MCF 10A (cell line): ENCODE results near the gene OR6T1. TPM values are rescaled to one million over a fixed set of nuclear protein-coding genes. Genes with fewer than 3 reads are reported as not detected.
A peak's percentile ranks its signal among the peaks of the same experiment; 100 is the strongest.

Experiments used
- BruUV-seq: library from RNA; stranded (reverse); fragments of 400-500 nt; replicated peaks from 2 replicates; lab custom pipeline; 2021; lab: Mats Ljungman, UMichigan
- CTCF ChIA-PET: fragments of 300-600 bp; sonication (Branson Sonifier 250); formaldehyde crosslinking; extraction: SDS; loops from one replicate; lab custom pipeline; 2021; ENCODE audit warnings: antibody characterized with exemption, inconsistent platforms; lab: Yijun Ruan, JAX
- POLR2A ChIA-PET: fragments of 300-600, 350-650 bp; sonication (Branson Sonifier 250); formaldehyde crosslinking; extraction: SDS; loops from one replicate; lab custom pipeline; 2020; ENCODE audit warnings: antibody characterized with exemption, inconsistent platforms; lab: Yijun Ruan, JAX
- DNase-seq: peaks from one replicate; pipeline ENCODE4 v3.0.0-alpha.2; 2018; ENCODE audit not compliant: unreplicated experiment
- H3K27ac Mint-ChIP-seq: one replicate; pipeline ENCODE4 v1.8.0; 2022; ENCODE audit warnings: mild to moderate bottlenecking, low read depth, mixed read lengths; ENCODE audit not compliant: unreplicated experiment
- H3K27me3 Mint-ChIP-seq: one replicate; pipeline ENCODE4 v1.8.0; 2022; ENCODE audit warnings: mixed read lengths; ENCODE audit not compliant: insufficient read depth, unreplicated experiment
- H3K36me3 Mint-ChIP-seq: one replicate; pipeline ENCODE4 v1.8.0; 2022; ENCODE audit warnings: mild to moderate bottlenecking, moderate library complexity, mixed read lengths; ENCODE audit not compliant: insufficient read depth, unreplicated experiment
- H3K4me1 Mint-ChIP-seq: one replicate; pipeline ENCODE4 v1.8.0; 2022; ENCODE audit warnings: mixed read lengths; ENCODE audit not compliant: insufficient read depth, unreplicated experiment
- H3K4me3 Mint-ChIP-seq: one replicate; pipeline ENCODE4 v1.8.0; 2022; ENCODE audit warnings: mild to moderate bottlenecking, moderate library complexity, mixed read lengths; ENCODE audit not compliant: unreplicated experiment
- H3K9me3 Mint-ChIP-seq: one replicate; pipeline ENCODE4 v1.8.0; 2022; ENCODE audit warnings: mixed read lengths; ENCODE audit not compliant: unreplicated experiment
- intact Hi-C: fragments of 100-400 bp; cut with micrococcal nuclease; formaldehyde crosslinking; loops from 2 replicates; pipeline ENCODE4 v1.14.1; 2022
- total RNA-seq: library from RNA; stranded (reverse); gene quantifications from 2 replicates; pipeline ENCODE4 v1.2.3, GENCODE V29; 2022
- TF ChIP-seq, protein P1 (sequence below): fragments of 200-600 bp; IDR thresholded peaks from one replicate; pipeline ENCODE4 v1.8.0; 2022; ENCODE audit warnings: antibody characterized with exemption, mild to moderate bottlenecking; ENCODE audit not compliant: unreplicated experiment

The OR6T1 gene
- total RNA-seq, 1 experiment from 2014 or later: not detected

DNA sequence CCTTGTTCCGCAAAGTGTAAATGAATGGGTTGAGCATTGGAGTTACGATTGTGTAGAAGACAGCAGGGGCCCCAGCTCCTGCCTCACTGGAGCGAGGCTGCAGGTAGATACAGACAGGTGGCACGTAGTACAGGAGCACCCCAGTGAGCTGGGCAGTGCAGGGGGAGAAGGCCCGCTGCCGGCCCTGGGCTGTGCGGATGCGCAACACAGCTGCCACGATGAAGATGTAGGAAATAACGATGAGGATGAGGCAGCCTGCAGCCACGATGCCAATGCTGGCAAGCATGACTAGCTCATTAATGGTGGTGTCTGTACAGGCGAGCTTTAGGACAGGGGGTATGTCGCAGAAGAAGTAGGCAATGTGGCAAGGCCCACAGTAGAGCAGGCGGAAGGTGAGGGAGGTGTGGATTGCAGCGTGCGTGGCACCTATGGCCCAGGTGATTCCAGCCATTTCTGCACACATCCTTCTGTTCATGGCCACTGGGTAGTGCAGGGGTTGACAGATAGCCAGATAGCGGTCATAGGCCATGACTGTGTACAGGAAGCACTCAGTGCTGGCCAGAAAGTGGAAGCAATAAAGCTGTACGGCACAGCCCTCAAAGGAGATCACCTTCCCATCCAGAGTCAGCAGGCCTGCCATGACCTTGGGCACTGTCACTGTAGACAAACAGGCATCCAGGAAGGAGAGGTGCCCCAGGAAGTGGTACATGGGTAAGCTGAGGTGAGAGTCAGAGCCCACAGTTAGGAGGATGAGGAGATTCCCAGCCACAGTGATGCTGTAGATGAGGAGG is 33.3 kb upstream of the OR6T1 start:
- Mint-ChIP-seq H3K36me3 (peaks cover 6% of the 10 kb centered on the region), H3K4me3 (no peak overlapping the region), H3K4me1 (peaks cover 45% of the 10 kb centered on the region), H3K27ac (peak overlapping the region; percentile 89), H3K9me3 (peaks cover 3% of the 10 kb centered on the region), H3K27me3 (no peaks in the 10 kb centered on the region)
- TF ChIP-seq, protein P1, sequence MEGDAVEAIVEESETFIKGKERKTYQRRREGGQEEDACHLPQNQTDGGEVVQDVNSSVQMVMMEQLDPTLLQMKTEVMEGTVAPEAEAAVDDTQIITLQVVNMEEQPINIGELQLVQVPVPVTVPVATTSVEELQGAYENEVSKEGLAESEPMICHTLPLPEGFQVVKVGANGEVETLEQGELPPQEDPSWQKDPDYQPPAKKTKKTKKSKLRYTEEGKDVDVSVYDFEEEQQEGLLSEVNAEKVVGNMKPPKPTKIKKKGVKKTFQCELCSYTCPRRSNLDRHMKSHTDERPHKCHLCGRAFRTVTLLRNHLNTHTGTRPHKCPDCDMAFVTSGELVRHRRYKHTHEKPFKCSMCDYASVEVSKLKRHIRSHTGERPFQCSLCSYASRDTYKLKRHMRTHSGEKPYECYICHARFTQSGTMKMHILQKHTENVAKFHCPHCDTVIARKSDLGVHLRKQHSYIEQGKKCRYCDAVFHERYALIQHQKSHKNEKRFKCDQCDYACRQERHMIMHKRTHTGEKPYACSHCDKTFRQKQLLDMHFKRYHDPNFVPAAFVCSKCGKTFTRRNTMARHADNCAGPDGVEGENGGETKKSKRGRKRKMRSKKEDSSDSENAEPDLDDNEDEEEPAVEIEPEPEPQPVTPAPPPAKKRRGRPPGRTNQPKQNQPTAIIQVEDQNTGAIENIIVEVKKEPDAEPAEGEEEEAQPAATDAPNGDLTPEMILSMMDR: no peak
- CTCF ChIA-PET: interaction anchor here (0.6 kb wide), 1 partner anchor 216 kb away, joined by 3 read pairs; no protein-coding TSS in a partner anchor
- intact Hi-C loops: no loop called here
- POLR2A ChIA-PET: no interaction called here
- BruUV-seq: no TSS peak
- no peak for DNase-seq

DNA sequence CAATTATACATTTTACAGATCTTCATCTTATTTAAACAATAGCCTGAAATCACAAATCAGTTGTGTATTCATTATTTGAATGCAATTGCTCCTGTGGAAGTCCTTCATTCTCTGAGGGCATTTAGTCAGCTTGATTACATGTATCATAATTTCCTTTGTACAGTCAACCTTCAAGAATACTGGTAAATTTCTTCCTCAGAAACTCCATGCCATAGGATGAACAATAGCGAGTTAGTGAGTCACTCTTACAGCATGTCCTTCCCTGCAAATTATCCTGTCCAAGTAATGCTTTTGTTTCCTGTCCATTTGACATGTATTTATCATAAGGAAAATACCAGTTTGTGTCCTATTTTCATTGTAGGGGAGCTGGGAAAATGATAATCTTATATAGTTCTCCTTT is 30.2 kb upstream of the OR6T1 start:
- TF ChIP-seq, protein P1: no peak
- Mint-ChIP-seq H3K4me3 (no peak overlapping the region), H3K4me1 (peaks cover 45% of the 10 kb centered on the region), H3K9me3 (no peaks in the 10 kb centered on the region), H3K27me3 (no peaks in the 10 kb centered on the region), H3K27ac (peak overlapping the region; percentile 77), H3K36me3 (peaks cover 6% of the 10 kb centered on the region)
- DNase-seq: peak; percentile 89
- BruUV-seq: no TSS peak
- POLR2A ChIA-PET: interaction anchor here (0.6 to 1.6 kb wide), 3 partner anchors 10 to 734 kb away, joined by 3 to 5 read pairs (median 3); no protein-coding TSS in a partner anchor
- intact Hi-C loops: loop anchor here (5.0 kb wide), 1 partner anchor 232 kb away; the partner anchor contains the start of gene ZNF202
- CTCF ChIA-PET: interaction anchor here (0.5 kb wide), 1 partner anchor 264 kb away, joined by 4 read pairs; no protein-coding TSS in a partner anchor

DNA sequence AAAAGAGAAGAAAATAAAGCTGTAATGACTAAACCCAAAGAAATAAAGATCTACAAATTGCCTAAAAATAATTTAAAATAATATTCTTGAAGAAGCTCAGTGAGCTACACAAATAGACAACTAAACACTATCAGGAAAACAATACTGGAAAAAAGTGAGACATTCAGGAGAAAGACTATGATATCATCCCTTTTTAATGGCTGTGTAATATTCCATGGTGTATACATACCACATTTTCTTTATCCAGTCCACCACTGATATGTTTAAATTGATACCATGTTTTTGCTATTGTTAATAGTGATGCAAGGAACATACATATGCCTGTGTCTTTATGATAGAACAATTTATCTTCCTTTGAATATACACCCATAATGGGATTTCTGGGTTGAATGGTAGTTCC is 13.1 kb upstream of the OR6T1 start:
- H3K4me3 Mint-ChIP-seq: no peak overlapping the region
- no TSS peak for BruUV-seq
- no peak overlapping the region for H3K27ac Mint-ChIP-seq
- no peaks in the 10 kb centered on the region for H3K36me3 Mint-ChIP-seq
- H3K27me3 Mint-ChIP-seq: no peaks in the 10 kb centered on the region
- TF ChIP-seq, protein P1: no peak
- POLR2A ChIA-PET: no interaction called here
- intact Hi-C loops: no loop called here
- peaks cover 6% of the 10 kb centered on the region for H3K4me1 Mint-ChIP-seq
- DNase-seq: no peak
- CTCF ChIA-PET: interaction anchor here (0.7 to 0.8 kb wide), 2 partner anchors 13 to 846 kb away, joined by 3 to 4 read pairs; partner anchors contain the start of gene OR6T1
- peaks cover 11% of the 10 kb centered on the region for H3K9me3 Mint-ChIP-seq

DNA sequence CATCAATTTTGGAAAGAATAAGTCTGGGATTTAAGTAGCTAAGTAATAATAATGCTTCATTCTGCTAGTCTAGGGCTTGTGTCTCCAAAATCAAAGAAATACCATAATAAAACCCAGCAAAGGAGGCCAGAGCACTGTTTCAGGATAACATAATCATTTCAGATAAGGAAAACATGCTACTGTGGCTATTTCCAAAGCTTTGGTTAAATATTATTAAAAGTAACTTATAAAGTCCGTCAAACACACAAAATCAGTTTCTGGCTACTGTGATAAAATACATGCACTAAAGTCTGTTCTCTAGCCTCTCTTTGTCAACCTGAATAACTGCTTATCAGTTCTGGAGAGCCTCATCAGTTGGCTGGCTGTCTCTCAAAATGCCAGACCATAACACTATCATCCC is 1.5 kb upstream of the OR6T1 start:
- DNase-seq: no peak
- H3K4me1 Mint-ChIP-seq: no peaks in the 10 kb centered on the region
- H3K4me3 Mint-ChIP-seq: no peak overlapping the region
- no peaks in the 10 kb centered on the region for H3K36me3 Mint-ChIP-seq
- no TSS peak for BruUV-seq
- ChIA-PET POLR2A (interaction anchor here (1.1 kb wide), 1 partner anchor 122 kb away, joined by 3 read pairs; no protein-coding TSS in a partner anchor), CTCF (no interaction called here)
- H3K27me3 Mint-ChIP-seq: no peaks in the 10 kb centered on the region
- no peak overlapping the region for H3K27ac Mint-ChIP-seq
- TF ChIP-seq, protein P1: no peak
- H3K9me3 Mint-ChIP-seq: peaks cover under 1% of the 10 kb centered on the region
- intact Hi-C loops: no loop called here
